NB4 (cell line): ENCODE results near the gene CDPF1.

Source experiments
- CTCF ChIP-seq: IDR thresholded peaks from one replicate; pipeline ENCODE4 v1.5.1; 2012; ENCODE audit warnings: low read depth, low read length
- POLR2A ChIP-seq: IDR thresholded peaks from 2 replicates; pipeline ENCODE4 v1.6.1; 2011; ENCODE audit warnings: mild to moderate bottlenecking; ENCODE audit not compliant: insufficient read length; ENCODE audit errors: extremely low read depth

DNA sequence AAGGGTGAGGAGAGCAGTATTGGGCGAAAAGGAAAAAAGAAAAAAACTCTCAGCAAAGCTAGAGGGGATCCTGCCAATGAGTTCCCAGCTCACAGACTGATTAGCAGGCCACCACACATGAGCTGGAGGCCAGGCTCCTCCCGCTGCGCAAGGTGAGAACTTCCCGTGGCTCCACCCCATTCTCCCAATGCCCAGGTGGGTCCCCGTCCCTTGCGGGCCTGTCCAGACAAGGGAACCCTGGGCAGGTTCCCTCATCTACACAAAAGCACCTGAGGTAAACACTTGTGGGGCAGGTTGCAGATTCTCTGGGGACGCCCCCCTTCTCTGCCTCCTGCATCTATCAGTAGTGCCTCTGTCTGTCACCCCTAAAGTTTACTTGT lies 46.5 kb downstream of the CDPF1 start:
- TF ChIP-seq POLR2A (no peak), CTCF (no peak)
